Stomach smooth muscle (tissue), 2 donors: ENCODE data around the gene FNDC3B.

Source experiments
- H3K27ac ChIP-seq: one replicate; pipeline ENCODE4 v1.7.0; 2013; ENCODE audit warnings: mild to moderate bottlenecking, low read length, inconsistent platforms
- H3K27me3 ChIP-seq, 2 donors: one replicate each; pipeline ENCODE4 v1.7.0; 2013; ENCODE audit warnings: low read length in 2 of 2; ENCODE audit not compliant: insufficient read depth in 2 of 2, control insufficient read depth in 1 of 2
- H3K36me3 ChIP-seq, 2 donors: one replicate each; pipeline ENCODE4 v1.7.0; 2013; ENCODE audit warnings: low read length in 2 of 2; ENCODE audit not compliant: control insufficient read depth in 2 of 2, insufficient read depth in 2 of 2
- H3K4me1 ChIP-seq: one replicate; pipeline ENCODE4 v1.7.0; 2013; ENCODE audit warnings: low read length; ENCODE audit not compliant: control insufficient read depth, insufficient read depth
- H3K4me3 ChIP-seq, 2 donors: one replicate each; pipeline ENCODE4 v1.7.0; 2013; ENCODE audit warnings: low read length in 2 of 2
- H3K9ac ChIP-seq, 2 donors: one replicate each; pipeline ENCODE4 v1.7.0; 2013; ENCODE audit warnings: low read length in 2 of 2, mild to moderate bottlenecking in 1 of 2
- H3K9me3 ChIP-seq, 2 donors: one replicate each; pipeline ENCODE4 v1.7.0; 2013; ENCODE audit warnings: low read length in 2 of 2; ENCODE audit not compliant: control insufficient read depth in 2 of 2
- donor health status: healthy.
- donor health status: Pancreatic carcinoma.

FNDC3B gene

DNA sequence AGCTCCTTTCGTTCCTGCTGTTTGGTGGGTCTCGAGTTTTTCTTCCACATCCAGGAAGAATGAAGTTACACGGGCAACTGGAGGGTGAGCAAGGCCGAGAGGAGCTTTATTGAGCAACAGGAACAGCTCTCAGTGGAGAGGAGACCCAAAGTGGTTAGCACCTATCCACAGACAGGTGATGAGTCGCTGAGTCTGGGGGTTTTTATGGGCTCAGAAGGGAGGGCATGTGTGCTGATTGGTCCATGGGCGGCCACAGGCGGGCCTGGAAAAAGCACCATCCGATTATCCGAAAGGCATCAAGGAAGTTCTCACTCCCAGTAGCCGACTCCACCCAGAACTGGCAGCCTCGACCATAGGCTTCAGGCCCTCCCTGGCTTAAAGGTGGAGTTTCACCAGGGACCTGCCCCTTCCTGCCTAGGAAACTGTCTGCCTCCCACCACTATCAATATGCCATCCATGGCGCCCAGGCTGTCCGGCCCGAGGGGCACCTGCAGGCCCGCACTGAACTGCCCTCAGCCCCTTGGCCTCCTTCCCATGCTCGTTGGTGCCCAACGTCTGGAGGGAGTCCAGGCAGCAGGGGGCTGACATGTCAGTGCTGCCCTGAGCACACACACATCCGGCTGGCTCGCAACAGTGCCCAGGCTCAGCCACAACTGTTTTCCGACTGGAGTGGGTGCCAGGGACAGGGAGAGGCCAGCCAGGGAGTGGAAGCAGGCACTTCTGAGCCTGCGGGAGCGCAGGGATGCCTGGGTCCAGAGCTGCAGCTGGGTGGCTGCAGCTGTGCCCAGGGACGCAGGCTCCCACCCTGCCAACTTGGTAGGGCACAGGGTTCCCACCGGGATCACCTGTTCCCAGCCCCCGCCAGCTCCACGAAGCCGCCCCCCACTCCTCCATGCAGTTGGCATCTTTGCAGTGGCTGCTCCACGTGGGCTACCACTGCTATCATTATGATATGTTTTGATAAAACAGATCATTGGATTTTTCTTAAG is 170.2 kb downstream of the FNDC3B start:
- H3K4me1 ChIP-seq: peaks cover 24% of the 10 kb centered on the region
- no peaks in the 10 kb centered on the region for H3K9me3 ChIP-seq
- peak overlapping the region; percentile 20 for H3K27ac ChIP-seq

GRCh38 chr3:172210355-172210754 is 171.0 kb downstream of the FNDC3B start:
- peaks cover 17% of the 10 kb centered on the region for H3K4me1 ChIP-seq
- no peaks in the 10 kb centered on the region for H3K9me3 ChIP-seq
- no peaks in the 10 kb centered on the region for H3K27me3 ChIP-seq
- no peak overlapping the region for H3K27ac ChIP-seq
- H3K36me3 ChIP-seq: no peaks in the 10 kb centered on the region
- H3K9ac ChIP-seq: no peak overlapping the region
- no peak overlapping the region for H3K4me3 ChIP-seq

More for the DNA sequence above, 170.2 kb downstream of the FNDC3B start:
- Histone ChIP-seq H3K4me3 (peak overlapping the region in 1 of 2 donors; percentile 17), H3K9ac (no peak overlapping the region), H3K36me3 (no peaks in the 10 kb centered on the region), H3K27me3 (no peaks in the 10 kb centered on the region)

- H3K9me3 ChIP-seq: no peaks in the 10 kb centered on the region
- no peak overlapping the region for H3K9ac ChIP-seq
- no peaks in the 10 kb centered on the region for H3K36me3 ChIP-seq
- no peak overlapping the region for H3K27ac ChIP-seq
- no peak overlapping the region for H3K4me3 ChIP-seq
- no peaks in the 10 kb centered on the region for H3K27me3 ChIP-seq
- peaks cover 16% of the 10 kb centered on the region for H3K4me1 ChIP-seq
Observed at GRCh38 chr3:172211123-172211522, 171.7 kb downstream of the FNDC3B start.

DNA sequence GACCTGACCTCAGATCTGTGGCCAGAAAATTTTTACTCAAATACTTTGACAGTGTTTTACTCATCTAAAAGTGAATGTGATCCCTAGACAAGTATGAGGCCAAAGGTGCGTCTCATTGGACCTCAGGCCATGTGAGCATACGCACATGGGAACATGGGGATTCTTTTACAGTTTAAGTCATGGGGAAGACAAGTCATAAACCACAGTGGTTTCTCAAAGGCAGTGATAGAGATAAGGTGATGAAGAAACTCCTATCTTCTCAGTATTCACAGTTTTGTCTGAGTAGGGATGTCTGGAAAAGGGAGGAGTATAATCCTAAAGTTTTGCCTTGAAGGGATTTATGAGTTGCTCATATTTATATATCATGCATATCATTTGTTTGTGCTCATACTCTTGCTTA is 173.8 kb downstream of the FNDC3B start:
- H3K36me3 ChIP-seq: no peaks in the 10 kb centered on the region
- H3K9ac ChIP-seq: no peak overlapping the region
- H3K4me1 ChIP-seq: peaks cover 21% of the 10 kb centered on the region
- no peak overlapping the region for H3K4me3 ChIP-seq
- H3K9me3 ChIP-seq: no peaks in the 10 kb centered on the region
- no peaks in the 10 kb centered on the region for H3K27me3 ChIP-seq
- no peak overlapping the region for H3K27ac ChIP-seq

DNA sequence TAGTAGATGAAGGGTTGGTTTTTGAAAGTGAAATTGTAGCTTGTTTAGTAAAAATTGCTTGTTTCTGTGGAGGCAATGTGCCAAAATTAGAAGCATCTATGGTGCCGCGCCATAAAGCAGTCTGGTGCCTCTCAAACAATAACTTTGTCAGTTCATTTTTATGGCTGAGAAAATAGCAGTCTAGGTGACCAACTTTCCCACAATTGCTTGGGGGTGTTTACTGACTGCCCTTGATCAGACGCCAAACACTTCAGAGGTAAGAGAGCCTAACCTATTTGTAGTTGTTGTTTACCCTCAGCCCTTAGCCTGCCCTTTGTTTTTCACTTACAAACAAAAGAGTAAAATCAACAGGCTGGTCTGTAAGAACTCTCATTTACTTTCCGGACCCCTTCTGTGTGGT is 174.5 kb downstream of the FNDC3B start:
- Histone ChIP-seq H3K4me3 (no peak overlapping the region), H3K36me3 (no peaks in the 10 kb centered on the region), H3K27ac (no peak overlapping the region), H3K9me3 (no peaks in the 10 kb centered on the region), H3K4me1 (peaks cover 21% of the 10 kb centered on the region), H3K27me3 (no peaks in the 10 kb centered on the region), H3K9ac (no peak overlapping the region)

- no peak overlapping the region for H3K9ac ChIP-seq
- H3K9me3 ChIP-seq: no peaks in the 10 kb centered on the region
- no peak overlapping the region for H3K4me3 ChIP-seq
- no peak overlapping the region for H3K27ac ChIP-seq
- peaks cover 10% of the 10 kb centered on the region for H3K4me1 ChIP-seq
- no peaks in the 10 kb centered on the region for H3K36me3 ChIP-seq
- no peaks in the 10 kb centered on the region for H3K27me3 ChIP-seq
Observed at GRCh38 chr3:172216267-172216666, 176.9 kb downstream of the FNDC3B start.

DNA sequence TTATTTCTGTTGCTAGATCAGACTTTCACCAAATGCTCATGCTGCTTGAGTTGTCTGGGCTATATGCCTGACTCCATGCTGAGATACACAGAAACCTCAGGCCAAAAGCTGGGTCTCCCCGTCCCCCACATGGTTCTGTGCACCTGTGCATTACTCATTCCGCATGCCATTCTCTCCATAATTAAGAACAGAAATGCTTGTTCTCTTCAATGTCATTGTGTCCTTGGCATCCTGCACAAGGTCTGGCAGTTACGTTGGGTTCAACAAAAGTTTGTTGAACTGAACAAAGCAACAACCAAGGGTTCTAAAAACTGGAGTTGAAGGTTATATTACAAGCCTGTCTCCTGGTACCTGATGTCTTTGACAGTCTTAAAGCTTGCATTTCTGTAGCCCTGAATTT is 177.5 kb downstream of the FNDC3B start:
- Histone ChIP-seq H3K9ac (no peak overlapping the region), H3K36me3 (no peaks in the 10 kb centered on the region), H3K4me1 (peaks cover 10% of the 10 kb centered on the region), H3K4me3 (no peak overlapping the region), H3K27ac (no peak overlapping the region), H3K9me3 (no peaks in the 10 kb centered on the region), H3K27me3 (no peaks in the 10 kb centered on the region)

- Histone ChIP-seq H3K4me3 (no peak overlapping the region), H3K9ac (no peak overlapping the region), H3K4me1 (peaks cover 7% of the 10 kb centered on the region), H3K27ac (no peak overlapping the region), H3K9me3 (no peaks in the 10 kb centered on the region), H3K36me3 (no peaks in the 10 kb centered on the region), H3K27me3 (no peaks in the 10 kb centered on the region)
Observed at GRCh38 chr3:172217877-172218276, 178.5 kb downstream of the FNDC3B start.

DNA sequence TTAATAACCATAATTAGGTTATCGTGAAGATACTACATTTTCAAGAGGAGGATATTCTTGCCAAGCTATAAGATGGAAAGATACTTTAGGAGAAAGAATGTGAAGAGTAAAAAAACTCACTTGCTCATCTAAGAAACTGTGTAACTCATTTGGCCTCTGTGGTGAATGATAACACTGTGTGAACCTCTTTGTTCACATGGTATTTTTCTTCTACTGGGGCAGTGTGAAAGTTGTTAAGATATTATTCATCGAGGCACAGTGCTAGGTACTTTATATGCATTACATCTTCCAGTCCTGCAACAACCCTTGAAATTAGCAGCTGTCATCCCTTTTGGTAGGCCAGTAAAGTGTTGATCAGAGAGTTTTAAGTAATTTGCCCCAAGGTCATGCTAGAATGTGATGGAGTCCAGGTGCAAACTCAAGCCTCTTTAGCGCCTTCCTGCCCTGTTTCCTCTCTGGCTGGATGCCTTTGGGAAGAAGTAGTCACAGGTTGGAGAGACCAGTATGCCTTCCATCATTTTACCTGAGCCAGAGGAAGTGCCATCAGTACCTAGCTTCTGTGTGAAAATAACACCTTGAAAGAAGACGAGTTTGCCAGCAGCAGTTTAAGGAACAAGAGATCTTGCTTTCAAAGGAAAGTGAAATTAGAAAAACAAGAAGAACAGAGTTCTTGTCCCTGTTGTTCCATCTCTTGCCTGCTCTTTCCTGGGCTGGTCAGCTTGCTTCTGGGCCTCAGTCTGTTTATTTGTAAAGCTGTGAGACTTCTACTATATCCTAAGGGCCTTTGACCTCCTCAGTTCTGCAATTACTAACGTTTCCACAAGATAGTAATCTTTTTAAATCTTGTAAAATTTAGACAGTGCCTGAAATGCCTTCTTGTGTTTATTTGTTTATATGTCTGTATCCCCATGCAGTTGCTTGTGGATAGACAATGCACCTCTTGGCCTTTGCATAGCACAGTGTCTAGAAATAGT is 179.3 kb downstream of the FNDC3B start:
- Histone ChIP-seq H3K4me3 (no peak overlapping the region), H3K4me1 (peaks cover 6% of the 10 kb centered on the region)

DNA sequence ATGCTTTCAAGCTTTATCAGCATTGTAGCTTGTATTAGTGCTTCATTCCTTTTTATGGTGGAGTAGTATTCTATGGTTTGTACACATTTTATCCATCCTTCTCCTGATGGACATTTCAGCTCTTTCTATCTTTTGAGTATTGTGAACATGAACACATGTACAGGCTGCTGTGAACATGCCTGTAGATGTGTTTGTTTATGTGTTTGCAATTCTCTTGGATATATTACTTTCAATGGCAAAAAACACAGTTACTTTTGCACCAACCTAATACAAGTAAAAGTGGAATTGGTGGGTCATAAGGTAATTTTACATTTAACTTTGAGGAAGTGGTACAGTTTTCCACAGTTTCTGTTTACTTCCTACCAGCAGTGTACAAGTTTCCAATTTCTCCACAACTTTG is 180.4 kb downstream of the FNDC3B start:
- Histone ChIP-seq H3K27me3 (no peaks in the 10 kb centered on the region), H3K9ac (no peak overlapping the region), H3K36me3 (no peaks in the 10 kb centered on the region), H3K27ac (no peak overlapping the region), H3K9me3 (no peaks in the 10 kb centered on the region), H3K4me1 (peaks cover 5% of the 10 kb centered on the region), H3K4me3 (no peak overlapping the region)

More for the DNA sequence above, 179.3 kb downstream of the FNDC3B start:
- Histone ChIP-seq H3K27me3 (no peaks in the 10 kb centered on the region), H3K36me3 (no peaks in the 10 kb centered on the region), H3K27ac (no peak overlapping the region), H3K9ac (no peak overlapping the region), H3K9me3 (no peaks in the 10 kb centered on the region)
